OCI-LY3 (cell line): Measurements from ENCODE around the gene RSPH1.

Experiments
- H2AFZ ChIP-seq: fragments of 200-600, 300-600 bp; shearing (Covaris generic); 2 replicates; pipeline ENCODE4 v1.6.0; 2014; ENCODE audit warnings: antibody characterized with exemption, low read depth, low read length
- H3K27ac ChIP-seq: fragments of 200-600, 300-600 bp; sonication (generic); 2 replicates; pipeline ENCODE4 v1.5.1; 2014; ENCODE audit warnings: mild to moderate bottlenecking, low read length, moderate library complexity, mixed read lengths
- H3K27me3 ChIP-seq: fragments of 200-600, 300-600 bp; sonication (generic); 2 replicates; pipeline ENCODE4 v1.6.1; 2014; ENCODE audit warnings: low read depth, low read length, mixed read lengths
- H3K36me3 ChIP-seq: fragments of 200-600, 300-600 bp; sonication (generic); replicated peaks from 2 replicates; pipeline ENCODE3; 2014; ENCODE audit warnings: low read depth, low read length, mixed read lengths
- H3K4me1 ChIP-seq: fragments of 300-600, 200-600 bp; sonication (generic); 2 replicates; pipeline ENCODE4 v1.6.1; 2014; ENCODE audit warnings: low read length, mixed read lengths
- H3K4me2 ChIP-seq: fragments of 200-600, 300-600 bp; sonication (generic); 2 replicates; pipeline ENCODE4 v1.6.1; 2014; ENCODE audit warnings: low read length, mixed read lengths
- H3K4me3 ChIP-seq: fragments of 300-600, 200-600 bp; sonication (generic); 2 replicates; pipeline ENCODE4 v1.5.1; 2014; ENCODE audit warnings: antibody characterized with exemption, mild to moderate bottlenecking, low read length, moderate library complexity
- H3K79me2 ChIP-seq: fragments of 300-600, 200-600 bp; shearing (Covaris generic); 2 replicates; pipeline ENCODE4 v1.6.1; 2014; ENCODE audit warnings: mild to moderate bottlenecking, low read length, mixed read lengths
- H3K9ac ChIP-seq: fragments of 300-600, 200-600 bp; shearing (Covaris generic); 2 replicates; pipeline ENCODE4 v1.6.0; 2014; ENCODE audit warnings: mild to moderate bottlenecking, low read length, moderate library complexity
- H3K9me3 ChIP-seq: fragments of 200-600, 300-600 bp; shearing (Covaris generic); 2 replicates; pipeline ENCODE4 v1.6.1; 2014; ENCODE audit warnings: low read length, mixed read lengths; ENCODE audit not compliant: insufficient read depth
- H4K20me1 ChIP-seq: fragments of 200-600, 300-600 bp; sonication (generic); 2 replicates; pipeline ENCODE4 v1.6.1; 2016; ENCODE audit warnings: low read length, mixed read lengths; ENCODE audit not compliant: insufficient read depth
- EZH2phosphoT487 ChIP-seq: fragments of 200-600 bp; shearing (Covaris generic); IDR thresholded peaks from 2 replicates; pipeline ENCODE4 v1.6.1; 2018; ENCODE audit warnings: antibody characterized with exemption, mixed run types, low read depth
- TF ChIP-seq, protein P1 (sequence below): fragments of 200-600, 300-600 bp; sonication (generic); IDR thresholded peaks from 2 replicates; pipeline ENCODE4 v1.5.1; 2014; ENCODE audit warnings: antibody characterized with exemption, low read length, low read depth

Gene RSPH1

DNA sequence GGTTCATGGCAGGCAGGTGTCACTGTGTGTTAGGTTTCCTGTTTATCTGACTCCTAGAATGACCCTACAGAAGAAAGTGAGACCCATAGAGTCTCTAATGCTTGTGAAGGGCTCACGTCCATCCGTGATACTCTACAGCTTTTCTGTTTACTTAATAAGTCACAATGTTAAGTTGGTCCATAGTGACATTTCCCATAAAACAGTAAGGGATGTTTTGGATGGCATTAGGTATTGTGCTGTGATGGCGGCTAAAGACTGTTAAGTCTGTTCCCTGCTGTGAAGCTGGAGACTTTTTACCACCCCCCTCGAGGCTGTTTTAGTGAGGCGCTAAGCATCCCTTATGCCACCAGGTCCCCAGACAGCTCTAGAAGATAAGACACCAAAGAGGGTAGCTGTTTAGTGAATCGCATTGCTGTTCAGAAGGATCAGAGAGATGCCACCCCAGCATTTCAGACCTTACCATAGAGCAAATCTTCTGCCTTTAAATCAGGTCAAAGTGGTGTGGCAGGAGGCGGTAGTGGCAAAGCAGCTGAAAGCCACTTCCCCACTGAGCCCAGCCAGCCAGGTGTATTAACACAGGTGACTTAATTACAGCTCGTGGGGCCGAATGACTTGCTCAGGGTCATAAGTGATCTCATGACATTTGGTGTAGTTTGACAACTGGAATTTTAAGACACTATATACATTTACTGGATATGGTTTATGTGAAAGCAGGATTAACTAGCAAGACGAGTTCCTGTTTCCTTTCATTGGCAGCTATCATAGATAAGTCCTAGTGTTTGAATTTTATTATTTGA lies 42.7 kb upstream of the RSPH1 start:
- H4K20me1 ChIP-seq, result no peaks in the 10 kb centered on the region
- no peaks in the 10 kb centered on the region for H3K36me3 ChIP-seq
- H3K79me2 ChIP-seq, result no peaks in the 10 kb centered on the region
- H3K27ac ChIP-seq, result no peak overlapping the region
- no peaks in the 10 kb centered on the region for H3K27me3 ChIP-seq
- peaks cover 39% of the 10 kb centered on the region for H3K4me1 ChIP-seq
- no peaks in the 10 kb centered on the region for H3K9me3 ChIP-seq
- TF ChIP-seq, protein P1, sequence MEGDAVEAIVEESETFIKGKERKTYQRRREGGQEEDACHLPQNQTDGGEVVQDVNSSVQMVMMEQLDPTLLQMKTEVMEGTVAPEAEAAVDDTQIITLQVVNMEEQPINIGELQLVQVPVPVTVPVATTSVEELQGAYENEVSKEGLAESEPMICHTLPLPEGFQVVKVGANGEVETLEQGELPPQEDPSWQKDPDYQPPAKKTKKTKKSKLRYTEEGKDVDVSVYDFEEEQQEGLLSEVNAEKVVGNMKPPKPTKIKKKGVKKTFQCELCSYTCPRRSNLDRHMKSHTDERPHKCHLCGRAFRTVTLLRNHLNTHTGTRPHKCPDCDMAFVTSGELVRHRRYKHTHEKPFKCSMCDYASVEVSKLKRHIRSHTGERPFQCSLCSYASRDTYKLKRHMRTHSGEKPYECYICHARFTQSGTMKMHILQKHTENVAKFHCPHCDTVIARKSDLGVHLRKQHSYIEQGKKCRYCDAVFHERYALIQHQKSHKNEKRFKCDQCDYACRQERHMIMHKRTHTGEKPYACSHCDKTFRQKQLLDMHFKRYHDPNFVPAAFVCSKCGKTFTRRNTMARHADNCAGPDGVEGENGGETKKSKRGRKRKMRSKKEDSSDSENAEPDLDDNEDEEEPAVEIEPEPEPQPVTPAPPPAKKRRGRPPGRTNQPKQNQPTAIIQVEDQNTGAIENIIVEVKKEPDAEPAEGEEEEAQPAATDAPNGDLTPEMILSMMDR, result no peak
- TF ChIP-seq EZH2phosphoT487, result no peak
- H2AFZ ChIP-seq, result no peak overlapping the region
- H3K4me2 ChIP-seq, result no peak overlapping the region
- no peak overlapping the region for H3K9ac ChIP-seq
- H3K4me3 ChIP-seq, result no peak overlapping the region

DNA sequence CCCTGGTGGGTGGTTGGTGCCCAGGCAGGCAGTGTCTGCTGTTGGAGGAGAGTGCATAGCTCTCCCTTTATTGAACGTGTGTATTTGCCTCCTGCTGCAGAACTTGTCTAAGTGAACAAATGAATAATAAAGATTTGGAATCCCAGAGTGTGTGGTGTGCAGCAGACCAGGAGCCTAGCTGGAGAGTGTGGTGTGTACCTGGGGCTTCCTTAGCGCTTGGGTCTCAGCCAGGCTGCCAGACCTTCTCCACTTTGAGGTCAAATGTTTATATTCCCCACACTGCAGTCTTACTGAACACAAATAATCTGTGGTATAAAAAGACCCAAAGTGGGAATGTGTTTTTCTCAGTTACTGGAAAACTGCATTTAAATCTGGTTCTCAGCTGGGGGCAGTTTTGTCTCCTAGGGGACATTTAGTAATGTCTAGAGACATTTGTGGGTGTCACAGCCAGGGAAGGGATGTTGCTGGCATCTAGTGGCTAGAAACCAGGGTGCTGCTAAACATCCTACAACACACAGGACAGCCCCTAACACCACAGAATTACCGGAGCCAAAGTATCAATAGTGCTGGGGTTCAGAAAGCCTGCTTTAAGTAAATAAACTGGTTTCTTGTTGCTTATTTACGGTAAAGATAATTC lies 41.2 kb upstream of the RSPH1 start:
- Histone ChIP-seq H3K9ac (no peak overlapping the region), H3K27me3 (no peaks in the 10 kb centered on the region), H3K4me3 (no peak overlapping the region), H3K36me3 (no peaks in the 10 kb centered on the region), H4K20me1 (no peaks in the 10 kb centered on the region), H3K4me1 (peaks cover 53% of the 10 kb centered on the region), H3K27ac (no peak overlapping the region), H2AFZ (no peak overlapping the region), H3K4me2 (peak overlapping the region; percentile 15; the same call in 1 of the 2 replicates), H3K79me2 (no peaks in the 10 kb centered on the region), H3K9me3 (no peaks in the 10 kb centered on the region)
- TF ChIP-seq, protein P1, result peak; percentile 64
- no peak for TF ChIP-seq EZH2phosphoT487

DNA sequence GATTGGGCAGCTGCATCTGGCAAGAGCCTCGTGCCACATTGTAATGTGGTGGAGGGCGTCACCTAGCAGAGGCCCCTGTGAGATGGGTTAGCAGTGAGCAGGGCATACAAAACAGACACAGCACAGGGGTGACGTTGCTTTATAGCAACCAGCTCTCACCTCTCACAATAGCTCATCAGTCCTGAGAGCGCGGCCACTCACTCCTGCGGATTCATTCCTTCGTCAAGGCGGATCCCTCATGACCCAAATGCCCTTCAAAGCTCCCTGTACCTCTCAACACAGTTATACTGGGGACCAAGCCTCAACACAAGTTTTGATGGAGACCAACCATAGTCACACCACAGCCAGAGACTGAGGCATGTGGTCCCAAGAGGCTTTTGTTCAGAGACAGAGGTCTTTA lies 40.6 kb upstream of the RSPH1 start:
- Histone ChIP-seq H4K20me1 (no peaks in the 10 kb centered on the region), H3K9me3 (no peaks in the 10 kb centered on the region), H2AFZ (no peak overlapping the region), H3K4me3 (no peak overlapping the region), H3K27ac (0 out of 2 replicates have a peak overlapping the region, but pooled peaks have one; percentile 9), H3K4me2 (no peak overlapping the region), H3K27me3 (no peaks in the 10 kb centered on the region), H3K9ac (no peak overlapping the region), H3K79me2 (no peaks in the 10 kb centered on the region), H3K4me1 (peaks cover 53% of the 10 kb centered on the region), H3K36me3 (no peaks in the 10 kb centered on the region)
- no peak for TF ChIP-seq EZH2phosphoT487
- TF ChIP-seq, protein P1, result no peak

DNA sequence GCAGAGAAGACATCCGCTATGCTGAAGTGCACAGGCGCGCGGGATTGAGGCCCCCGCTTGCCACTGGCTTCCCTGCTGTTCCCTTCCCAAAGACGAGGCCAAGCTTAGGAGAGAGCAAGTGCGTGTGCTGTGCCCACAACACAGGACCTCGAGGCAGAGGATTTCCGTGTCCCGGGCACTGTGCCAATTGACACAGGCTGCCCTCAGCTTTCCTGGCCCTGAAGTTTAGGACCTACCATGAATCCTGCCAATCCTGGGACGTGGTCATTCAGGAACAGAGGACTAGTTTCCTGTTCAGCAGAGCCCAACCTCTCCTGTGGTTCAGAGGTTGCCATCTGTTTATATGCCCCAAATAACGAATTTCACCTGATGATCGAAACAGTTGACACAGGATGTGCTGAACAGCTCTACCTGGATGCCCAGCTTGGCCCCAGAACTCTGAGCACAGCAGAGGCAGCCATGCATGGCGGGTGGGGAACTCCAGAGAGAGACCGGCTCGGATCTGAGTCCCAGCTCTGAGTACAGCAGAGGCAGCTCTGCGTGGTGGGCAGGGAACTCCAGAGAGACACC lies 39.7 kb upstream of the RSPH1 start:
- H2AFZ ChIP-seq, result no peak overlapping the region
- no peaks in the 10 kb centered on the region for H3K27me3 ChIP-seq
- H3K9me3 ChIP-seq, result no peaks in the 10 kb centered on the region
- peaks cover 53% of the 10 kb centered on the region for H3K4me1 ChIP-seq
- H3K4me2 ChIP-seq, result peak overlapping the region; percentile 70
- TF ChIP-seq EZH2phosphoT487, result no peak
- TF ChIP-seq, protein P1, result no peak
- H3K9ac ChIP-seq, result peak overlapping the region; percentile 37; the same call in 1 of the 2 replicates
- no peaks in the 10 kb centered on the region for H3K36me3 ChIP-seq
- peak overlapping the region; percentile 48; the same call in 1 of the 2 replicates for H3K4me3 ChIP-seq
- H3K27ac ChIP-seq, result peak overlapping the region; percentile 63
- H4K20me1 ChIP-seq, result no peaks in the 10 kb centered on the region
- no peaks in the 10 kb centered on the region for H3K79me2 ChIP-seq
